Muscle of leg (tissue), 11 donors: ENCODE results near the gene COX4I1. TPM values are rescaled to one million over a fixed set of nuclear protein-coding genes. Genes with fewer than 3 reads are reported as not detected.
A peak's percentile ranks its signal among the peaks of the same experiment; 100 is the strongest.

Experiments used
- DNase-seq: peaks from one replicate; pipeline ENCODE4 v3.0.0; 2013
- H3K27ac ChIP-seq: one replicate; pipeline ENCODE4 v1.5.1; 2013; ENCODE audit warnings: mild to moderate bottlenecking, low read length, control low read depth
- H3K27me3 ChIP-seq: one replicate; pipeline ENCODE4 v1.6.1; 2013; ENCODE audit warnings: low read length; ENCODE audit not compliant: control insufficient read depth, insufficient read depth
- H3K36me3 ChIP-seq: one replicate; pipeline ENCODE4 v1.6.1; 2013; ENCODE audit warnings: low read length; ENCODE audit not compliant: control insufficient read depth, insufficient read depth
- H3K4me1 ChIP-seq: one replicate; pipeline ENCODE4 v1.6.1; 2013; ENCODE audit warnings: low read length; ENCODE audit not compliant: control insufficient read depth, insufficient read depth
- H3K4me3 ChIP-seq: one replicate; pipeline ENCODE4 v1.5.1; 2013; ENCODE audit warnings: low read length, control low read depth
- H3K9me3 ChIP-seq: replicated peaks from 2 replicates; pipeline ENCODE4 v1.6.1; 2013; ENCODE audit warnings: low read depth, low read length; ENCODE audit not compliant: control insufficient read depth
- WGBS: methylation state at CpG from one replicate; pipeline ENCODE4 v1.1.5; 2013; ENCODE audit warnings: missing lambda C conversion rate; ENCODE audit not compliant: insufficient coverage; 5-methylcytosine and 5-hydroxymethylcytosine counted together
- polyA plus RNA-seq, 8 donors: library from polyadenylated mRNA; unstranded; fragments of 120-200 nt; gene quantifications; one replicate each; pipeline versions ENCODE4 v1.2.1 to v1.2.3, GENCODE V29; 2013; ENCODE audit warnings: inconsistent platforms in 1 of 8, low replicate concordance in 1 of 8; ENCODE audit not compliant: insufficient read length in 8 of 8, insufficient read depth in 1 of 8
- total RNA-seq: library from RNA; stranded (reverse); fragments of 120-200 nt; gene quantifications from one replicate; pipeline ENCODE4 v1.2.4, GENCODE V29; 2013

COX4I1 gene
- total and polyA plus RNA-seq, 9 donors: 440 to 555 (median 479) TPM

GRCh38 chr16:85778873-85779272 is 20.6 kb upstream of the COX4I1 start:
- Histone ChIP-seq H3K27ac (peak overlapping the region; percentile 21), H3K4me3 (no peak overlapping the region), H3K36me3 (peaks cover 48% of the 10 kb centered on the region), H3K4me1 (peaks cover 6% of the 10 kb centered on the region), H3K27me3 (no peaks in the 10 kb centered on the region), H3K9me3 (no peaks in the 10 kb centered on the region)
- DNase-seq: peak; percentile 15
- WGBS: 70% methylated on average over 9 of the region's 12 CpGs

GRCh38 chr16:85780281-85780680 is 19.2 kb upstream of the COX4I1 start:
- 90% methylated on average over 26 of the region's 26 CpGs for WGBS
- Histone ChIP-seq H3K4me3 (no peak overlapping the region), H3K4me1 (peaks cover 6% of the 10 kb centered on the region), H3K27ac (no peak overlapping the region), H3K9me3 (no peaks in the 10 kb centered on the region), H3K36me3 (peaks cover 48% of the 10 kb centered on the region), H3K27me3 (no peaks in the 10 kb centered on the region)
- DNase-seq: no peak

GRCh38 chr16:85781156-85781555 is 18.3 kb upstream of the COX4I1 start:
- WGBS: 96% methylated on average over 6 of the region's 10 CpGs
- Histone ChIP-seq H3K27ac (no peak overlapping the region), H3K4me3 (no peak overlapping the region), H3K9me3 (no peaks in the 10 kb centered on the region), H3K36me3 (peaks cover 55% of the 10 kb centered on the region), H3K4me1 (peaks cover 6% of the 10 kb centered on the region), H3K27me3 (no peaks in the 10 kb centered on the region)
- DNase-seq: no peak

- Histone ChIP-seq H3K27me3 (no peaks in the 10 kb centered on the region), H3K36me3 (peaks cover 58% of the 10 kb centered on the region), H3K4me1 (peaks cover 6% of the 10 kb centered on the region), H3K9me3 (no peaks in the 10 kb centered on the region), H3K27ac (no peak overlapping the region), H3K4me3 (no peak overlapping the region)
- WGBS: 72% methylated on average over 13 of the region's 16 CpGs
- peak; percentile 16 for DNase-seq
These were observed 17.7 kb upstream of the COX4I1 start for GRCh38 chr16:85781695-85782370.

GRCh38 chr16:85782451-85782850 is 17.0 kb upstream of the COX4I1 start:
- Histone ChIP-seq H3K36me3 (peaks cover 59% of the 10 kb centered on the region), H3K9me3 (no peaks in the 10 kb centered on the region), H3K4me1 (peaks cover 6% of the 10 kb centered on the region), H3K4me3 (no peak overlapping the region), H3K27ac (no peak overlapping the region), H3K27me3 (no peaks in the 10 kb centered on the region)
- DNase-seq: no peak
- WGBS: 75% methylated on average over 6 of the region's 6 CpGs

- Histone ChIP-seq H3K9me3 (no peaks in the 10 kb centered on the region), H3K4me3 (no peak overlapping the region), H3K27ac (no peak overlapping the region), H3K36me3 (peaks cover 62% of the 10 kb centered on the region), H3K4me1 (peaks cover 6% of the 10 kb centered on the region), H3K27me3 (no peaks in the 10 kb centered on the region)
- WGBS: 88% methylated on average over 8 of the region's 8 CpGs
- DNase-seq: no peak
These were observed 16.1 kb upstream of the COX4I1 start for GRCh38 chr16:85783441-85783840.

- Histone ChIP-seq H3K27ac (no peak overlapping the region), H3K9me3 (no peaks in the 10 kb centered on the region), H3K4me3 (no peak overlapping the region), H3K36me3 (peaks cover 56% of the 10 kb centered on the region), H3K27me3 (no peaks in the 10 kb centered on the region), H3K4me1 (peaks cover 6% of the 10 kb centered on the region)
- no CpG with 5 or more reads among the region's 2 CpGs for WGBS
- no peak for DNase-seq
These were observed 14.7 kb upstream of the COX4I1 start for GRCh38 chr16:85784813-85785212.

- H3K27ac ChIP-seq: no peak overlapping the region
- peaks cover 6% of the 10 kb centered on the region for H3K4me1 ChIP-seq
- H3K4me3 ChIP-seq: no peak overlapping the region
- no CpG with 5 or more reads among the region's 2 CpGs for WGBS
- H3K36me3 ChIP-seq: peaks cover 49% of the 10 kb centered on the region
- DNase-seq: no peak
- no peaks in the 10 kb centered on the region for H3K9me3 ChIP-seq
- H3K27me3 ChIP-seq: no peaks in the 10 kb centered on the region
These were observed 13.6 kb upstream of the COX4I1 start for GRCh38 chr16:85785927-85786326.

GRCh38 chr16:85788819-85789218 is 10.7 kb upstream of the COX4I1 start:
- Histone ChIP-seq H3K4me3 (no peak overlapping the region), H3K27me3 (no peaks in the 10 kb centered on the region), H3K27ac (no peak overlapping the region), H3K36me3 (peaks cover 59% of the 10 kb centered on the region), H3K4me1 (no peaks in the 10 kb centered on the region), H3K9me3 (peaks cover 4% of the 10 kb centered on the region)
- 93% methylated on average over 7 of the region's 11 CpGs for WGBS
- DNase-seq: no peak

GRCh38 chr16:85789773-85790172 is 9.7 kb upstream of the COX4I1 start:
- H3K4me1 ChIP-seq: no peaks in the 10 kb centered on the region
- WGBS: no CpG with 5 or more reads among the region's 6 CpGs
- peaks cover 59% of the 10 kb centered on the region for H3K36me3 ChIP-seq
- H3K27me3 ChIP-seq: no peaks in the 10 kb centered on the region
- no peak for DNase-seq
- H3K27ac ChIP-seq: no peak overlapping the region
- peaks cover 4% of the 10 kb centered on the region for H3K9me3 ChIP-seq
- H3K4me3 ChIP-seq: no peak overlapping the region
